Erythroblast (primary cell): ENCODE results near the gene SEC14L6.
"Not testable (repeated sequence)": the region's sequence is repeated elsewhere in the genome, so short reads cannot be mapped to it uniquely, and the experiment has no call there.

Experiments
- GATA1 ChIP-seq: IDR thresholded peaks from 2 replicates; pipeline ENCODE4 v1.6.1; 2011; ENCODE audit warnings: low read depth, mild to moderate bottlenecking, control low read depth, low read length, moderate library complexity
- POLR2A ChIP-seq: IDR thresholded peaks from 2 replicates; pipeline ENCODE4 v1.6.1; 2011; ENCODE audit warnings: mild to moderate bottlenecking, low read length

- TF ChIP-seq POLR2A, GATA1: not testable (repeated sequence)
These were observed 14.2 kb upstream of the SEC14L6 start for GRCh38 chr22:30560643-30561202.
